Measurements from ENCODE around the gene LRCH4. TPM values are rescaled to one million over a fixed set of nuclear protein-coding genes. Genes with fewer than 3 reads are reported as not detected.

The LRCH4 gene
- total RNA-seq, 4 donors from 2014 or later: 36.2 to 53.2 (median 44.0) TPM

GRCh38 chr7:100568176-100568895, 17.6 kb downstream of the LRCH4 start:
- Histone ChIP-seq H3K36me3 (peaks cover 0 to 35% (median 16%) of the 10 kb centered on the region in 4 donors), H3K4me3 (no peak overlapping the region), H3K27me3 (peaks cover 0 to 32% (median 1%) of the 10 kb centered on the region in 4 donors), H3K4me1 (peaks cover 13 to 45% (median 24%) of the 10 kb centered on the region in 4 donors), H3K27ac (replicated peaks in 1 of 4) (no peak overlapping the region), H3K9me3 (no peaks in the 10 kb centered on the region)
- 93% methylated on average over 2 of the region's 11 CpGs for WGBS
- DNase-seq (ENCODE audit: extremely low spot score): no peak
- intact Hi-C loops (cut with DNase I): no loop called here
- TF ChIP-seq CTCF (IDR thresholded peaks at IDR 0.05) (no peak), POLR2A (IDR thresholded peaks at IDR 0.05; ENCODE audit: low read depth) (no peak), EP300 (IDR thresholded peaks at IDR 0.05) (no peak), POLR2AphosphoS5 (IDR thresholded peaks at IDR 0.05) (no peak)

- DNase-seq (ENCODE audit: extremely low spot score): no peak
- peaks cover 0 to 26% (median 1%) of the 10 kb centered on the region in 4 donors for H3K27me3 ChIP-seq
- no peak for TF ChIP-seq EP300 (IDR thresholded peaks at IDR 0.05)
- TF ChIP-seq POLR2AphosphoS5 (IDR thresholded peaks at IDR 0.05): no peak
- no peak for TF ChIP-seq CTCF (IDR thresholded peaks at IDR 0.05)
- TF ChIP-seq POLR2A (IDR thresholded peaks at IDR 0.05; ENCODE audit: low read depth): no peak
- peaks cover 0 to 36% (median 20%) of the 10 kb centered on the region in 4 donors for H3K36me3 ChIP-seq
- peaks cover 13 to 45% (median 24%) of the 10 kb centered on the region in 4 donors for H3K4me1 ChIP-seq
- no peak overlapping the region for H3K27ac ChIP-seq (replicated peaks in 1 of 4)
- no peak overlapping the region for H3K4me3 ChIP-seq
- intact Hi-C loops (cut with DNase I): no loop called here
- WGBS: 77% methylated on average over 3 of the region's 3 CpGs
- no peaks in the 10 kb centered on the region for H3K9me3 ChIP-seq
Observed at GRCh38 chr7:100567751-100568175, 18.2 kb downstream of the LRCH4 start.

- TF ChIP-seq POLR2AphosphoS5 (IDR thresholded peaks at IDR 0.05): no peak
- no peak for TF ChIP-seq POLR2A (IDR thresholded peaks at IDR 0.05; ENCODE audit: low read depth)
- no peak for TF ChIP-seq EP300 (IDR thresholded peaks at IDR 0.05)
- TF ChIP-seq CTCF (IDR thresholded peaks at IDR 0.05): no peak
- Histone ChIP-seq H3K27ac (replicated peaks in 1 of 4) (peak overlapping the region in 1 of 4 donors; percentile 15), H3K4me3 (no peak overlapping the region), H3K9me3 (no peaks in the 10 kb centered on the region), H3K27me3 (peaks cover 0 to 20% (median 1%) of the 10 kb centered on the region in 4 donors), H3K36me3 (peaks cover 4 to 42% (median 24%) of the 10 kb centered on the region in 4 donors), H3K4me1 (peaks cover 13 to 45% (median 24%) of the 10 kb centered on the region in 4 donors)
- intact Hi-C loops (cut with DNase I): no loop called here
- DNase-seq (ENCODE audit: extremely low spot score): no peak
- WGBS: 69% methylated on average over 10 of the region's 12 CpGs
Observed at GRCh38 chr7:100567031-100567730, 18.7 kb downstream of the LRCH4 start.

DNA sequence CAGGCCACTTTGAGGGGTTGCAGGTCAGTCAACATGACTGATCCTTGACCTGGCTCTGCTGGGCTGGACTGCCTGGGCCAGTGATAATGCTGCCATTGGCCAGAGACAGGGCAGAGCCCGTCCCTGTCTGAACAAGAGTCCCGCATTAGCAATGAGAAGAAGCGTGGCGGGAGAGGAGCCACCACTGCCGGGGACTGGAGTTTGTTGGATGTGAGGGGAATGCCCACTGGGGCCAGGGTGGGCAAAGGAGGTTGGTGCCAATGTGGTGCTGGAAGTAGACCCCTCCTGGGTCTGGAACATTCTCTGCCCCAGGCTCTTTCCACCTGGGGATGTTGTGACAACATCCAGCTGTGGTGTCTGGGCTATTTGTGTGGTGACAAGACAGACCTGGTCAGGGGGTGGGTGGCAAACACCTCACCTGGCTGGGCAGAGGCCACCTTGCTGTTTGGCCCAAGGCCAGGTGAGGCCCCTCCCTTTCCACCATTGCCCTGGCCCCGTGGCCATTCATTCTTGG, 19.9 kb downstream of the LRCH4 start:
- no peak for DNase-seq (ENCODE audit: extremely low spot score)
- Histone ChIP-seq H3K27me3 (peaks cover 0 to 11% (median 1%) of the 10 kb centered on the region in 4 donors), H3K9me3 (no peaks in the 10 kb centered on the region), H3K4me1 (peaks cover 13 to 44% (median 23%) of the 10 kb centered on the region in 4 donors), H3K4me3 (no peak overlapping the region), H3K27ac (replicated peaks in 1 of 4) (no peak overlapping the region), H3K36me3 (peaks cover 10 to 53% (median 31%) of the 10 kb centered on the region in 4 donors)
- TF ChIP-seq EP300 (IDR thresholded peaks at IDR 0.05) (no peak), POLR2AphosphoS5 (IDR thresholded peaks at IDR 0.05) (no peak), CTCF (IDR thresholded peaks at IDR 0.05) (no peak), POLR2A (IDR thresholded peaks at IDR 0.05; ENCODE audit: low read depth) (no peak)
- intact Hi-C loops (cut with DNase I): no loop called here
- 85% methylated on average over 6 of the region's 6 CpGs for WGBS

Measured in esophagus muscularis mucosa (tissue), 4 donors.